Type B pancreatic cell (in vitro differentiated cells): ENCODE results near the gene MAS1. TPM values are rescaled to one million over a fixed set of nuclear protein-coding genes. Genes with fewer than 3 reads are reported as not detected.
A peak's percentile ranks its signal among the peaks of the same experiment; 100 is the strongest.
"Not testable (repeated sequence)": the region's sequence is repeated elsewhere in the genome, so short reads cannot be mapped to it uniquely, and the experiment has no call there.

Source experiments
- DNase-seq: peaks from one replicate; pipeline ENCODE4 v3.0.0; 2021; ENCODE audit warnings: mixed read lengths; ENCODE audit not compliant: unreplicated experiment; ENCODE audit errors: extremely low spot score
- H3K27ac Mint-ChIP-seq: 2 replicates; pipeline ENCODE4 v1.8.0; 2021; ENCODE audit warnings: mild to moderate bottlenecking, mixed read lengths
- H3K27me3 Mint-ChIP-seq: 2 replicates; pipeline ENCODE4 v1.8.0; 2021; ENCODE audit warnings: mixed read lengths
- H3K36me3 Mint-ChIP-seq: 2 replicates; pipeline ENCODE4 v1.8.0; 2021; ENCODE audit warnings: mixed read lengths
- H3K4me1 Mint-ChIP-seq: one replicate; pipeline ENCODE4 v1.8.0; 2021; ENCODE audit warnings: mixed read lengths; ENCODE audit not compliant: unreplicated experiment
- H3K4me3 Mint-ChIP-seq: 2 replicates; pipeline ENCODE4 v1.8.0; 2021; ENCODE audit warnings: mild to moderate bottlenecking, mixed read lengths
- H3K9me3 Mint-ChIP-seq: 2 replicates; pipeline ENCODE4 v1.8.0; 2021; ENCODE audit warnings: mixed read lengths
- total RNA-seq: library from RNA; stranded (reverse); gene quantifications from 2 replicates; pipeline ENCODE4 v1.2.1, GENCODE V29; 2021; ENCODE audit warnings: low replicate concordance
- TF ChIP-seq, protein P1 (sequence below): fragments of 200-600 bp; sonication (generic); conservative IDR thresholded peaks from 2 replicates; pipeline ENCODE4 v1.5.0; 2021; ENCODE audit warnings: antibody characterized with exemption, mild to moderate bottlenecking

Gene MAS1
- total RNA-seq, 1 donor from 2014 or later = not detected

DNA sequence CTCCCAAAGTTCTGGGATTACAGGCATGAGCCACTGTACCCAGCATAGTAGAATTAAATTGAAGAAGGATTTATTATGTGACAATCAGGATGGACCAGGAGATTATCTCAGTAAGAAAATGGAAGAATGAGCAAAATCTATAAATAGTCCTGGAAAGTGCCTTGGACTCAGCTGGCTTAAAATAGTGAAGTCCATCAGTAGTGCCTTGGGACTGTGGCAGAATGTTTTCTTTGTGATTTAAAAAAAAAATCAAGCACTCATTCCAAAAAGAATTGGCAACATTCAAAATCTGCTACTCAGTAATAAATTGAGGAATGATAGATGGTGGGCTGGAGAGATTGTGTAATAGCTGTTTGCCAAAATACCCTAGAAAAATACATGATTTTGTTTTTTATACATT is 37.0 kb upstream of the MAS1 start:
- Mint-ChIP-seq H3K27ac (no peak overlapping the region), H3K36me3 (no peaks in the 10 kb centered on the region), H3K9me3 (no peaks in the 10 kb centered on the region), H3K4me1 (peaks cover 5% of the 10 kb centered on the region), H3K27me3 (peaks cover 14% of the 10 kb centered on the region), H3K4me3 (no peak overlapping the region)
- TF ChIP-seq, protein P1, sequence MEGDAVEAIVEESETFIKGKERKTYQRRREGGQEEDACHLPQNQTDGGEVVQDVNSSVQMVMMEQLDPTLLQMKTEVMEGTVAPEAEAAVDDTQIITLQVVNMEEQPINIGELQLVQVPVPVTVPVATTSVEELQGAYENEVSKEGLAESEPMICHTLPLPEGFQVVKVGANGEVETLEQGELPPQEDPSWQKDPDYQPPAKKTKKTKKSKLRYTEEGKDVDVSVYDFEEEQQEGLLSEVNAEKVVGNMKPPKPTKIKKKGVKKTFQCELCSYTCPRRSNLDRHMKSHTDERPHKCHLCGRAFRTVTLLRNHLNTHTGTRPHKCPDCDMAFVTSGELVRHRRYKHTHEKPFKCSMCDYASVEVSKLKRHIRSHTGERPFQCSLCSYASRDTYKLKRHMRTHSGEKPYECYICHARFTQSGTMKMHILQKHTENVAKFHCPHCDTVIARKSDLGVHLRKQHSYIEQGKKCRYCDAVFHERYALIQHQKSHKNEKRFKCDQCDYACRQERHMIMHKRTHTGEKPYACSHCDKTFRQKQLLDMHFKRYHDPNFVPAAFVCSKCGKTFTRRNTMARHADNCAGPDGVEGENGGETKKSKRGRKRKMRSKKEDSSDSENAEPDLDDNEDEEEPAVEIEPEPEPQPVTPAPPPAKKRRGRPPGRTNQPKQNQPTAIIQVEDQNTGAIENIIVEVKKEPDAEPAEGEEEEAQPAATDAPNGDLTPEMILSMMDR = no peak
- no peak for DNase-seq

DNA sequence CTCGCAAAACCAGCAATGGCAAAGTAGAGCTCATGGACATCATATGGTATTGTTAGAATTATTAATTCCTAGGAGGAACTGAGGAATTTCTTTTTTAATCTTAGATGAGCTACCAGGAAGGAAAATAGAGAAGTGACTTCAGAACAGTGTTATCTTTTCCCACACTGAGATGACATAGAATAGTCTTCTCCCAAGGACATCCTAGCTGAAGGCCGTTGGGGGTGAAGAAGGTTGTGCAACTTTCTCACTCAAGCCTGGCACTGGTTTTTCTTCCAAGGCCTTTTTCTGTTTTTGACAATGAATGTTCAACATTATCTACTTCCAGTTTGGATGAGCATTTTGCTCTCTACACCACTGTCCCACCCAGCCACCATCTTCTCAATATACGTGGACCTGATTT is 35.8 kb upstream of the MAS1 start:
- Mint-ChIP-seq H3K4me1 (peaks cover 5% of the 10 kb centered on the region), H3K27ac (no peak overlapping the region), H3K4me3 (no peak overlapping the region), H3K27me3 (peaks cover 14% of the 10 kb centered on the region), H3K9me3 (no peaks in the 10 kb centered on the region), H3K36me3 (no peaks in the 10 kb centered on the region)
- DNase-seq = no peak
- TF ChIP-seq, protein P1 = no peak

DNA sequence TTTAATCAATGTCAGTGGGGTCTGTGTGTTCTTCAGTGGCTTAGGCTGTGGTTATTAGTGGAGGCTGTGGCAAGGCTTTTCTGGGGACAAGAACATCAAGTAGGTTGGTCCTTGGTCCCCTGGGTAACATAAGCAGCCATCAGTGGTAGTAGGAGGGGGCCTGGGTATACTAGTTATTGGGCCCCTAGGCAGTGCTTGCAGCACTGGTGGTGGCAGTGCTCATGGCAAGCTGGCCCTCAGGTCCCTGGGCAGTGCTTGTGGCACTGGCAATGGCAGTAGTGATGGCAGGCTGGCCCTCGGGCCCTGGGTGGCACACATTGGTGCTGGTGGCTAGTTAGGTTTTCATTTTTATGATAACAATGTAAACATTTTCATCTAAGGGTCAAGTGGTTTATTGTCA is 32.5 kb upstream of the MAS1 start:
- no peak for DNase-seq
- Mint-ChIP-seq H3K27me3 (peaks cover 21% of the 10 kb centered on the region), H3K9me3 (no peaks in the 10 kb centered on the region), H3K27ac (no peak overlapping the region), H3K4me1 (no peaks in the 10 kb centered on the region), H3K36me3 (no peaks in the 10 kb centered on the region), H3K4me3 (no peak overlapping the region)
- TF ChIP-seq, protein P1 = no peak

DNA sequence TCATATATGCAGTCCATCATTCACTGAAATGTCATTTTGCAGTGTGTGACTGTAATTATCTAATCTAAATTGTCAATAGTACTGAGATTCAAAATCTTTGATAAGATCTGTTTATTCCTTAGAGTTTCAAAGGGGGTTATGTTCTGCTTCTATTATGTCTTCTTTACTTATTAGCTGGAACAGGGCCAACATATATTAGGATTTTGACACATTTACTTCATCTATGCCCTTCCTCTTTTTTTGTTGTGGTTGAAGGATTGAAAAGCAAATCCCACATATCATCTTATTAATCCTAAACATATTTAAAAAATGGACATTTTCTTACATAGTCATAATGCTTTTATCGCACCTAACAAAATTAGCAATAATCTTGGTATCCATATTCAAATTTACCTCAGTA is 30.3 kb upstream of the MAS1 start:
- H3K36me3 Mint-ChIP-seq = no peaks in the 10 kb centered on the region
- TF ChIP-seq, protein P1 = no peak
- no peak overlapping the region for H3K4me3 Mint-ChIP-seq
- no peaks in the 10 kb centered on the region for H3K9me3 Mint-ChIP-seq
- no peak for DNase-seq
- no peak overlapping the region for H3K27ac Mint-ChIP-seq
- peaks cover 21% of the 10 kb centered on the region for H3K27me3 Mint-ChIP-seq
- H3K4me1 Mint-ChIP-seq = no peaks in the 10 kb centered on the region

DNA sequence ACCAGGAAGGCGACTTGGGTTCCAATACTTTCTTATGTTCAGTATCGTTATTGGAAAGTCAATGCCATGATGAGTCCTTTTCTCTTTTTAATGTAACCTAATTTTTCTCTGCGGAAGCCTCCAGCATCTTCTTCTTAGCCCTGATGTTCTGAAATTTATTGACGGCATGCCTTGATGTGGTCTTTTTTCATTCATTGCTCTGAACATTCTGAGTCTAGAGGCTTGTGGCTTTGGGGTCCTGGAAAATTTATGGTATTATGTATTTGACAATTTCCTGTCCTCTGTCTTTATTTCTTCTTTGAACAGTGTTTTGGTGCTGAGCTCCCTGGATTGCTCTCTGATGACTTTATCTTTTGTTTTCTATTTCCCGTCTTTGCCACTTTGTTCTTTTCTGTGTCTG is 28.7 kb upstream of the MAS1 start:
- Mint-ChIP-seq H3K9me3 (no peaks in the 10 kb centered on the region), H3K4me1 (no peaks in the 10 kb centered on the region), H3K27ac (no peak overlapping the region), H3K4me3 (no peak overlapping the region), H3K36me3 (no peaks in the 10 kb centered on the region), H3K27me3 (peaks cover 14% of the 10 kb centered on the region)
- DNase-seq = no peak
- TF ChIP-seq, protein P1 = no peak

DNA sequence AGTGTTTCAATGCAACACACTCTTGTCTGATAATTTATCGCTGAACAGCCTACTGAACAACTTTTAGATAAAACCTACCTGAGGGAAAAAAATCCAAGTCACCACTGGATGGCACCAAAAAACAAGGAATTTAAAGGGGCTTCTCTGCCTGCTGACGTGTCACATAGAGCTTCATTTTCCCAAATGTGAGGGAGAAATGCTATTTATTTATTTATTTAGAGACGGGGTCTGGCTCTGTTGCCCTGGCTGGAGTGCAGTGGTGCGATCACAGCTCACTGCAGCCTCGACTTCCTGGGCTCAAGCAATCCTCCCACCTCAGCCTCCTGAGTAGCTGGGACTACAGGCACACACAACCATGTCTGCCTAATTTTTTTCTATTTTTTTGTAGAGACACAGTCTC is 27.4 kb upstream of the MAS1 start:
- H3K27ac Mint-ChIP-seq, H3K36me3 Mint-ChIP-seq, H3K4me1 Mint-ChIP-seq, H3K9me3 Mint-ChIP-seq, H3K4me3 Mint-ChIP-seq, H3K27me3 Mint-ChIP-seq, DNase-seq: not testable (repeated sequence)
- TF ChIP-seq, protein P1 = peak; percentile 77
